ENCODE data around the gene GALE.

Gene GALE

GRCh38 chr1:23751050-23751814 lies 49.3 kb downstream of the GALE start:
- Histone ChIP-seq H3K4me3 (ENCODE audit: low read depth, low read length) (no peak overlapping the region), H3K27me3 (replicated peaks) (no peaks in the 10 kb centered on the region), H3K27ac (peak overlapping the region; percentile 26), H3K36me3 (replicated peaks) (peaks cover 64% of the 10 kb centered on the region)
- DNase-seq, result peak; percentile 57
- TF ChIP-seq CTCF (IDR thresholded peaks at IDR 0.05; ENCODE audit: low read depth, low read length, missing control alignments), result peak; percentile 85
- in situ Hi-C loops (cut with HindIII; ENCODE audit: low pct_ligation_motif_present, low sequenced_read_pairs), result no loop called here

GRCh38 chr1:23748016-23748415 lies 52.5 kb downstream of the GALE start:
- H3K36me3 ChIP-seq (replicated peaks), result peaks cover 36% of the 10 kb centered on the region
- no peak for DNase-seq
- H3K27me3 ChIP-seq (replicated peaks), result no peaks in the 10 kb centered on the region
- H3K27ac ChIP-seq, result no peak overlapping the region
- in situ Hi-C loops (cut with HindIII; ENCODE audit: low pct_ligation_motif_present, low sequenced_read_pairs), result no loop called here
- no peak for TF ChIP-seq CTCF (IDR thresholded peaks at IDR 0.05; ENCODE audit: low read depth, low read length, missing control alignments)
- H3K4me3 ChIP-seq (ENCODE audit: low read depth, low read length), result no peak overlapping the region
